Large intestine (tissue), 3 donors: Measurements from ENCODE around the gene MFSD6. TPM values are rescaled to one million over a fixed set of nuclear protein-coding genes. Genes with fewer than 3 reads are reported as not detected.
A peak's percentile ranks its signal among the peaks of the same experiment; 100 is the strongest.

ENCODE experiments used
- DNase-seq, 2 donors: peaks; one replicate each; pipeline versions ENCODE4 v3.0.0 to v3.0.0-alpha.2; 2013
- H3K27ac ChIP-seq: one replicate; pipeline ENCODE4 v1.5.1; 2013; ENCODE audit warnings: low read length
- H3K27me3 ChIP-seq: 2 replicates; pipeline ENCODE4 v1.6.1; 2013; ENCODE audit warnings: low read length; ENCODE audit not compliant: control insufficient read depth, insufficient read depth
- H3K36me3 ChIP-seq: 2 replicates; pipeline ENCODE4 v1.6.1; 2013; ENCODE audit warnings: low read length; ENCODE audit not compliant: control insufficient read depth, insufficient read depth
- H3K4me1 ChIP-seq: one replicate; pipeline ENCODE4 v1.6.1; 2013; ENCODE audit warnings: low read length; ENCODE audit not compliant: control insufficient read depth, insufficient read depth
- H3K4me3 ChIP-seq: one replicate; pipeline ENCODE4 v1.5.1; 2013; ENCODE audit warnings: low read length
- H3K9me3 ChIP-seq: one replicate; pipeline ENCODE4 v1.6.1; 2013; ENCODE audit warnings: mild to moderate bottlenecking, low read depth, low read length, moderate library complexity; ENCODE audit not compliant: control insufficient read depth
- WGBS: methylation state at CpG from one replicate; pipeline ENCODE4 v1.1.5; 2013; ENCODE audit warnings: low lambda C conversion rate; ENCODE audit not compliant: insufficient coverage; 5-methylcytosine and 5-hydroxymethylcytosine counted together
- polyA plus RNA-seq: library from polyadenylated mRNA; unstranded; fragments of 120-200 nt; gene quantifications from one replicate; pipeline ENCODE4 v1.2.1, GENCODE V29; 2013

MFSD6 gene
- polyA plus RNA-seq, 1 donor, result 21.8 TPM

DNA sequence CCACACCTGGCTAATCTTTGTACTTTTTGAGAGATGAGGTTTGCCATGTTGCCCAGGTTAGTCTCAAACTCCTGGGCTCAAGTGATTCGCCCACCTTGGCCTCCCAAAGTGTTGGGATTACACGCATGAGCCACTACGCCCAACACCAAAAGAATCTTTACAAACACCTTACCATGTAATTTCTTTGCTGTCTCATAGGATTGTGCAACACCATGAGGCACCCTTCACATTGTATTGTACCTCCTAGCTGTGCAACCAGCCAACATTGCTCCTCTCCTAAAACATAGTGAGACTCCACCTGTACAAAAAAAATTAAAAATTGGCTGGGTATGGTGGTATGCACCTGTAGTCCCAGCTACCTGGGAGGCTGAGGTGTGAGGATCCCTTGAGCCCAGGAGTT lies 3.1 kb upstream of the MFSD6 start:
- DNase-seq, result peak in 1 of 2 donors; percentile 54
- Histone ChIP-seq H3K9me3 (no peaks in the 10 kb centered on the region), H3K4me1 (peaks cover 10% of the 10 kb centered on the region), H3K36me3 (no peaks in the 10 kb centered on the region), H3K27ac (peak overlapping the region; percentile 63), H3K27me3 (no peaks in the 10 kb centered on the region), H3K4me3 (no peak overlapping the region)
- WGBS, result no CpG with 5 or more reads among the region's 3 CpGs

DNA sequence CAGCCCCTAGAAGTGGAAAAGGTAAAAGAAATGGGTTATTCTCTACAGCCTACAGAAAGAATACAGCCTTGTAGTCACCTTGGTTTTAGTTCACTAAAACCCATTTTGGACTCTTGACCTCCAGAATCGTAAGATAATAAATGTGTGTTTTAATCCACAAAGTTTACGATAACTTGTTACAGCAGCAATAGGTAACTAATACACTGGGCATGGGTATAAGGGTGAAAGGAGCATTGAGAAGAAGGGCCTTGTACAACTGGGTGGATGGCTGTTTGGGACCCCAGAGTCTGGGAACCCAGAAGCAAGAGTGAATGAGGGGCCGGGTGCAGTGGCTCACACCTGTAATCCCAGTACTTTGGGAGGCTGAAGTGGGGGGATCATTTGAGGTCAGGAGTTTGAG lies 2.2 kb upstream of the MFSD6 start:
- no peak overlapping the region for H3K27ac ChIP-seq
- no peaks in the 10 kb centered on the region for H3K27me3 ChIP-seq
- WGBS, result no CpG with 5 or more reads among the region's 3 CpGs
- no peak for DNase-seq
- no peaks in the 10 kb centered on the region for H3K9me3 ChIP-seq
- no peak overlapping the region for H3K4me3 ChIP-seq
- H3K36me3 ChIP-seq, result no peaks in the 10 kb centered on the region
- H3K4me1 ChIP-seq, result peaks cover 10% of the 10 kb centered on the region

DNA sequence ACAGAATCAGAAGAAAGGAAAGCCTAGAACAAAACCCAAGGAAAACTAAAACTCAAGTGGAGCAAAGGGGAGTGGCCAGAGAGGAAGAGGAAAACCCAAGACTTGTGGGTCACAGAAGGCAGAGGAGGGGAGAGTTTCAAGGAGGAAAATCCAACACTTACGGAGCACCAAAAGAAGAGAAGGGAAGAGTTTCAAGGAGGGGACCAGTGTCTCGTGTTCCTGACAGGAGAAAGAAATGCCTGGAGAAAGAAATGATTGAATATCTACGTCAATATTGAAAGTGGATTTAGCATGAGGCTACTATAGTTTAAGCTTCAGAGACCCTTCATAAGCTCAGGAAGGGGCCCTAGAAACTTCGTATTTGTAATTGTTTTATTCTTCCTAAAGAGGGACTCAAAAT lies 1.4 kb upstream of the MFSD6 start:
- 100% methylated on average over 3 of the region's 4 CpGs for WGBS

DNA sequence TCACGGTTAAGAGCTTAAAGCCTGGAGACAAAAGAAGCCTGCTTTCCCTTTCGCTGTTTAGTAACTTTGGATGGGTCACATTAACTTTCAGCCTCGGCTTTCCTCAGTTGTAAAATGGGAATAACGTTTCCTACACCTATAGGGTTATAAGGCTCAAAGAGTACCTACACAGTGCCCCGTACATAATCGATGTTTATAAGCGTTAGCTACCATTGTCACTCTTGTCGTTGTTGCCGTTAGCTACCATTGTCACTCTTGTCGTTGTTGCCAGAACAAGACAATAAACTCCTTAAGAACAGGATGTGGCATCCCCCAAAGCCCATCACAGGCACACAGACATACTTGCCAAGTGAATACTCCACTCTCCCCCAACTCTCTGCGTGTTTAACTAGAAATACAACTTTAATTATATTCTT lies 901 bp upstream of the MFSD6 start:
- WGBS, result no CpG with 5 or more reads among the region's 11 CpGs
- no peak for DNase-seq
- H3K27me3 ChIP-seq, result no peaks in the 10 kb centered on the region
- H3K4me1 ChIP-seq, result peaks cover 10% of the 10 kb centered on the region
- H3K27ac ChIP-seq, result peak overlapping the region; percentile 42
- no peaks in the 10 kb centered on the region for H3K9me3 ChIP-seq
- H3K36me3 ChIP-seq, result no peaks in the 10 kb centered on the region
- H3K4me3 ChIP-seq, result peak overlapping the region; percentile 43

More for the DNA sequence above, 1.4 kb upstream of the MFSD6 start:
- Histone ChIP-seq H3K9me3 (no peaks in the 10 kb centered on the region), H3K27ac (no peak overlapping the region), H3K4me3 (no peak overlapping the region), H3K4me1 (peaks cover 10% of the 10 kb centered on the region), H3K27me3 (no peaks in the 10 kb centered on the region), H3K36me3 (no peaks in the 10 kb centered on the region)
- DNase-seq, result no peak

DNA sequence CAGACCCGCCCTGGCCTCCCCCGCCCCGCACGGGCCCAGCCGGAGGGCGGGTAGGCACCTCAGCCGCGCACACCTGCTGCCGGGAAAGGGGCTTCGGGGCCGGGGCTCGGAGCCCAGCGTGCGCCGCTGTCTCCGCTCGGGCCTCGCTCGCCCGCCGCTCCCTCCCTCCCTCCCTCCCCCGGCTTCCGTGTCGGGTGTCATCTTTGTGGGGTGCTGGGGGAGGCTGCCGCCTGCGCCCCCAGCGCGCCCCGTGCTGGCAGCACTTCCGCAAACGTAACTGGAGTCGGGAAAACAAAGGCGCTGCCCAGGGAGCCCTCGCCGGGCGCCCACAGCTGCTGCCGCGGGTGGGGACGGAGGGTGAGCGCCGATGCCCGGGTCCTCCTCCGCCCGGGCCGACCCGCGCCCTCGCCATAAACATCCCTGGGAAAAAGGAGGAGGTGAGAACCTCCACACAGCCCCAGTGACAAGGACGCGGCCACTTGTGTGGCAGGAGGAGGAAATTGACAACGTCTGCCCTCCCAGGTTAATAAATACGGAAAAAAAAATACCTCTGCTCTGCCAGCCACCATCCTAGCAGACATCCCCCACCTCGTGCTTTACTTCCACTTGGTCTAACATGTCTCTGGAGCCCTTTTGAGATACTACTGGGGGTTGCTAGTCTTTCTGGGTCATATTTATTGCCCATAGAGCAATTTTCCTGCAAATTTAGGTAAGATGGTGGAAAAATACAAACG lies 550 bp downstream of the MFSD6 start:
- Histone ChIP-seq H3K4me1 (peaks cover 10% of the 10 kb centered on the region), H3K36me3 (no peaks in the 10 kb centered on the region), H3K27me3 (no peaks in the 10 kb centered on the region), H3K4me3 (peak overlapping the region; percentile 68), H3K9me3 (no peaks in the 10 kb centered on the region), H3K27ac (peak overlapping the region; percentile 69)
- 20% methylated on average over 2 of the region's 54 CpGs for WGBS
- DNase-seq, result peak; percentile 43 to 85

DNA sequence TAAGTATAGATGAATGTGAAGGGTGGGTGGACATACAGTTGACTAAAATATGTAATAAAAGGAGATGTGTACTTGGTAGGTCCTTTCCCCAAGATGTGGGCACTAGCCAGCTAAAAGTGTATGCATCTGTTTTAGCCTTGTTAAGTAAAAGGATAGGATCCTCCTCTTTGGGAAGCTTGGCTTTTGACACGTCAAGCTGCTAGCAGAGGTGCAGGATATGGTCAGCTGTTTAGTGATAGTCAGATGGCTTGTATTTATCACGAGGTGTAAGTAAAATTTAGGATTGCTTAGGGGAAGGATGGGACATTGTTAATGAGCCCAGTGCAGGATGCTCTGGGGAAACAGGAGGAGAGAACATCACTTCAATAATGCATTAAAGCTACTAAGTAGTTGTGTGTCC lies 1.5 kb downstream of the MFSD6 start:
- no peak for DNase-seq
- no peaks in the 10 kb centered on the region for H3K9me3 ChIP-seq
- peak overlapping the region; percentile 68 for H3K4me3 ChIP-seq
- H3K4me1 ChIP-seq, result peaks cover 7% of the 10 kb centered on the region
- no peaks in the 10 kb centered on the region for H3K27me3 ChIP-seq
- H3K36me3 ChIP-seq, result no peaks in the 10 kb centered on the region
- no CpG with 5 or more reads among the region's 2 CpGs for WGBS
- H3K27ac ChIP-seq, result no peak overlapping the region

DNA sequence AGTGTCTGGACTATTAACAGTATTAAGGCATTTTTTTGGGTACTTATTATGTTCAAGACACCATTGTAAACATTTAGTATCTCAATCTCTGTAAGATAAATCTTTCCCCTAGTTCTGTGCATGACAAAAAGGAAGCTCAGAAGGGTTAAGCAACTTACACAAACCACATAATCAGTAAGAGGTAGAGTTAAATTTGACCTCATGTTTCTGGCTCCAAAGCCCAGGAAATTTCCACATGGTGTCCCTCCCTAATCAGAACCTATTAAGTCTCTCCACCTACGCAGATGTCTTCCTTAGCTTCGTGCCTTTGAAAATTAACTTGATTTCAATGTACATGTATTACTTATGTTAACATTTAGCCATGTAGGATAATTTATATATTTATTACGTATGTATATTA lies 2.0 kb downstream of the MFSD6 start:
- Histone ChIP-seq H3K27ac (no peak overlapping the region), H3K4me1 (peaks cover 3% of the 10 kb centered on the region), H3K4me3 (no peak overlapping the region), H3K36me3 (no peaks in the 10 kb centered on the region), H3K9me3 (no peaks in the 10 kb centered on the region), H3K27me3 (no peaks in the 10 kb centered on the region)
- DNase-seq, result no peak
- 82% methylated on average over 2 of the region's 3 CpGs for WGBS

DNA sequence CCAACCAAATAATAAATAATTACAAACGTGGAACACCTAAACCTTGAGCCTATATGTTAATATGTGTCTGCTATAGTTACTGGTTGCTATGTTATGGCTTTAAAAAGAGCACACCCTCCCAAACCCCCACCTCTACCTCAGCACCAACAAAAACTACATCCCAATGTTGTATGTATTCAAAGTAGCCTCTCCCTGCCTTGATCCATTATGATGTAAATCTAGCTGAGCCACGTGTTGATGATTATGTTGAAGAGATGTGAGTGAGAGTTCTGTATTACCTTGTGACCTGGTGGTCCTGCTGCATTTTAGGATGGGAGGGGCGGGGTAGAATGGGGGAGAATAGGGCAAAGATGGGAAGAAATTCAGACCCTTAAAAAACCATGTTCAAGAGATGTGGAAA lies 4.8 kb downstream of the MFSD6 start:
- peaks cover 2% of the 10 kb centered on the region for H3K36me3 ChIP-seq
- no peaks in the 10 kb centered on the region for H3K4me1 ChIP-seq
- no peaks in the 10 kb centered on the region for H3K9me3 ChIP-seq
- no peak for DNase-seq
- H3K27ac ChIP-seq, result no peak overlapping the region
- no peak overlapping the region for H3K4me3 ChIP-seq
- no CpG with 5 or more reads among the region's 3 CpGs for WGBS
- no peaks in the 10 kb centered on the region for H3K27me3 ChIP-seq

DNA sequence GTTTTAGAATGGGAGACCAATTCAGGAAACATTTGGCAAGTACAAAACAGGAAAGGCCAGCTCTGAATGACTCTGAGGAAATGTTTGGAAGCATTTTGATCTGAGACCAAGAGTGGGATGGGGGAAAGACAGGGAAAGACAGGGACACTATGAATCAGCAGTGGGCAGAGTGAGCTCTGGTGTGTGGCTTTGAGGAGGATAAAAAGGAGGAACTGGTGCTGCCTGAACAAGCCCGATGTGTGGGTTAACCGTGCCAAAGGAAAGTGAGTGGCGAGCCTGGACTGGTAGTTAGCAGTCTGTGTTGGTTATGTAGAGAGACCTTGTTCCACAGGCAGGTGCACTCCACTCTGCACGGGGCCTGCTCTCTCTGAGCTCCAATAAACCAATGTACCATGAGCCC lies 5.3 kb downstream of the MFSD6 start:
- Histone ChIP-seq H3K27me3 (no peaks in the 10 kb centered on the region), H3K9me3 (no peaks in the 10 kb centered on the region), H3K4me3 (no peak overlapping the region), H3K36me3 (peaks cover 2% of the 10 kb centered on the region), H3K27ac (no peak overlapping the region), H3K4me1 (no peaks in the 10 kb centered on the region)
- WGBS, result no CpG with 5 or more reads among the region's 4 CpGs
- DNase-seq, result no peak

DNA sequence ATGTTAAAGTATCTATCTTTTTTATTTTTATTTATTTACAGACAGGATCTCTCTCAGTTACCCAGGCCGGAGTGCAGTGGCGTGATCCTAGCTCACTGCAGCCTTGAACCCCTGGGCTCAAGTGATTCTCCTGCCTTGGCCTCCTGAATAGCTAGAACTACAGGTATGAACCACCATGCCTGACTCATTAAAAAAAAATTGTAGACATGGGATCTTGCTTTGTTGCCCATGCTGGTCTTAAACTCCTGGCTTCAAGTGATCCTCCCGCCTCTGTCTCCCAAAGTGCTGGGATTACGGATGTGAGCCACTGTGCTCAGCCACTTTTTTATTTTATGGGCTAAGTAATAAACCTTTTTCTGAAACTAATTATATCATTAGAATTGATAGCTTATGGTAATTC lies 7.1 kb downstream of the MFSD6 start:
- Histone ChIP-seq H3K27ac (no peak overlapping the region), H3K36me3 (peaks cover 2% of the 10 kb centered on the region), H3K4me1 (no peaks in the 10 kb centered on the region), H3K27me3 (no peaks in the 10 kb centered on the region), H3K9me3 (no peaks in the 10 kb centered on the region), H3K4me3 (no peak overlapping the region)
- DNase-seq, result no peak
- no CpG with 5 or more reads among the region's 4 CpGs for WGBS
